K562 (cell line): ENCODE data around the gene CEP85L. TPM values are rescaled to one million over a fixed set of nuclear protein-coding genes. Genes with fewer than 3 reads are reported as not detected.

Experiments used
- ATAC-seq: fragments of 200-7000 bp; cut with Tn5 transposase; 3 replicates; pipeline ENCODE4 v1.9.1; 2020; ENCODE audit warnings: moderate library complexity
- BruUV-seq: library from RNA; stranded (reverse); fragments of 400-500 nt; replicated peaks from 2 replicates; lab custom pipeline; 2021; lab: Mats Ljungman, UMichigan
- CTCF ChIA-PET: fragments of 300-600 bp; formaldehyde crosslinking; extraction: SDS; loops from one replicate; lab custom pipeline; 2021; ENCODE audit warnings: low intra/inter-chr PET ratio; lab: Yijun Ruan, JAX
- POLR2A ChIA-PET: fragments of 300-600, 350-650 bp; sonication (Branson Sonifier 250); formaldehyde crosslinking; extraction: SDS; loops from one replicate; lab custom pipeline; 2021; ENCODE audit warnings: antibody characterized with exemption, inconsistent platforms; lab: Yijun Ruan, JAX
- DNase-seq, 4 experiments: peaks; one replicate each; pipeline versions ENCODE4 v3.0.0 to v3.0.0-alpha.2; 2011 to 2018; ENCODE audit warnings: low spot score in 3 of 4, mixed read lengths in 3 of 4; ENCODE audit errors: extremely low read depth in 1 of 4
- FAIRE-seq: peaks from 2 replicates; lab custom pipeline; 2011; peaks lifted over from hg19 to GRCh38; lab: Jason Lieb, UNC
- H2AFZ ChIP-seq: 2 replicates; pipeline ENCODE4 v1.6.0; 2011; ENCODE audit warnings: low read depth, low read length, control low read depth, inconsistent platforms
- H3K27ac ChIP-seq: fragments of 200-600 bp; 3 replicates; pipeline ENCODE4 v1.8.0; 2011; ENCODE audit warnings: low read depth, mild to moderate bottlenecking, control low read depth, inconsistent platforms, low read length, moderate library complexity, mixed read lengths; ENCODE audit errors: extremely low read depth
- H3K27me3 ChIP-seq, 2 experiments: fragments of 300-600 bp in 1 of 2; 2 replicates in 1 of 2; 3 replicates in 1 of 2; pipeline versions ENCODE4 v1.6.0 to v1.8.0; 2011; ENCODE audit warnings: inconsistent platforms in 2 of 2, low read length in 2 of 2, mild to moderate bottlenecking in 1 of 2, mixed read lengths in 1 of 2, moderate library complexity in 1 of 2; ENCODE audit not compliant: control insufficient read depth in 2 of 2, insufficient read depth in 2 of 2
- H3K36me3 ChIP-seq: fragments of 300-600 bp; 3 replicates; pipeline ENCODE4 v1.8.0; 2011; ENCODE audit warnings: mild to moderate bottlenecking, low read length, inconsistent platforms; ENCODE audit not compliant: control insufficient read depth, insufficient read depth
- H3K4me1 ChIP-seq, 2 experiments: fragments of 200-600 bp in 1 of 2; replicated peaks in 1 of 2; 2 replicates in 1 of 2; 3 replicates in 1 of 2; pipeline versions ENCODE4 v1.5.1 to v1.8.0; 2011; ENCODE audit warnings: inconsistent platforms in 2 of 2, low read length in 2 of 2, mild to moderate bottlenecking in 1 of 2, mixed read lengths in 1 of 2, moderate library complexity in 1 of 2; ENCODE audit not compliant: control insufficient read depth in 2 of 2, insufficient read depth in 2 of 2
- H3K4me2 ChIP-seq: 2 replicates; pipeline ENCODE4 v1.6.1; 2011; ENCODE audit warnings: low read length, control low read depth, inconsistent platforms, mixed read lengths; ENCODE audit not compliant: insufficient read depth
- H3K4me3 ChIP-seq: fragments of 200-600 bp; sonication (generic), shearing (Covaris generic); 2 replicates; pipeline ENCODE4 v1.5.1; 2016; ENCODE audit warnings: control low read depth, inconsistent platforms
- H3K79me2 ChIP-seq: fragments of 200-600 bp; 3 replicates; pipeline ENCODE4 v1.8.0; 2011; ENCODE audit warnings: low read length, inconsistent platforms; ENCODE audit not compliant: control insufficient read depth, insufficient read depth
- H3K9ac ChIP-seq, 2 experiments: 2 replicates each; pipeline versions ENCODE4 v1.6.0 to v1.6.1; 2011; ENCODE audit warnings: low read depth in 2 of 2, low read length in 2 of 2, control low read depth in 1 of 2, inconsistent platforms in 1 of 2, mild to moderate bottlenecking in 1 of 2, mixed read lengths in 1 of 2; ENCODE audit not compliant: insufficient read depth in 1 of 2
- H3K9me1 ChIP-seq: one replicate; pipeline ENCODE4 v1.6.0; 2011; ENCODE audit warnings: inconsistent platforms, mild to moderate bottlenecking, low read length, moderate library complexity; ENCODE audit not compliant: control insufficient read depth, insufficient read depth
- H3K9me3 ChIP-seq: replicated peaks from 2 replicates; pipeline ENCODE4 v1.5.1; 2011; ENCODE audit warnings: low read depth, low read length, inconsistent platforms; ENCODE audit not compliant: control insufficient read depth, insufficient read depth
- H4K20me1 ChIP-seq: replicated peaks from 2 replicates; pipeline ENCODE4 v1.6.1; 2011; ENCODE audit warnings: low read length, inconsistent platforms, mixed read lengths; ENCODE audit not compliant: control insufficient read depth, insufficient read depth
- MYC ChIP-seq, 2 experiments: fragments of 250-450 bp in 1 of 2; sonication (Bioruptor Pico) in 1 of 2; IDR thresholded peaks; 2 replicates each; pipeline versions ENCODE4 v1.5.1 to v1.6.1; 2012 to 2021; ENCODE audit warnings: low read depth in 2 of 2, borderline replicate concordance in 1 of 2, improper control_type of control experiment in 1 of 2, low read length in 1 of 2, mild to moderate bottlenecking in 1 of 2, moderate library complexity in 1 of 2
- RNF219 ChIP-seq: fragments of 250-450 bp; sonication (Bioruptor Pico); IDR thresholded peaks from 2 replicates; pipeline ENCODE4 v1.5.0; 2022; ENCODE audit warnings: mild to moderate bottlenecking
- SRF ChIP-seq, 2 experiments: fragments of 250-450, 450-650 bp in 1 of 2; sonication (Bioruptor Pico) in 1 of 2; sonication (generic) in 1 of 2; formaldehyde crosslinking; IDR thresholded peaks; 2 replicates each; pipeline versions ENCODE4 v1.5.0 to v1.5.1; 2020 to 2022; ENCODE audit warnings: mild to moderate bottlenecking in 1 of 2, missing genetic modification reagents in 1 of 2
- ZBTB17 ChIP-seq: fragments of 450-650 bp; formaldehyde crosslinking; IDR thresholded peaks from 2 replicates; pipeline ENCODE4 v1.4.0; 2020; ENCODE audit warnings: mild to moderate bottlenecking
- ZNF740 ChIP-seq, 3 experiments: fragments of 200-800 bp in 1 of 3; sonication (Bioruptor generic) in 1 of 3; sonication (generic) in 1 of 3; formaldehyde crosslinking in 1 of 3; IDR thresholded peaks; 2 replicates each; pipeline versions ENCODE4 v1.6.1 to v1.8.0; 2016 to 2022; ENCODE audit warnings: mild to moderate bottlenecking in 2 of 3, missing compliant biosample characterization in 2 of 3, missing genetic modification characterization in 2 of 3, missing genetic modification reagents in 1 of 3
- whole genome bisulfite sequencing: fragments of 100-300 bp; shearing (Covaris generic); methylation state at CpG from one replicate; pipeline ENCODE4 v1.1.6; 2016; ENCODE audit warnings: low coverage, mixed read lengths; ENCODE audit not compliant: insufficient coverage; ENCODE audit errors: missing lambda C conversion rate; 5-methylcytosine and 5-hydroxymethylcytosine counted together
- in situ Hi-C: fragments of 300-500 bp; cut with MboI; formaldehyde crosslinking; loops from 4 replicates; pipeline ENCODE4 v1.15.0; 2018; ENCODE audit warnings: inconsistent platforms, mixed read lengths
- intact Hi-C: fragments of 100-400 bp; cut with micrococcal nuclease; formaldehyde crosslinking; loops from 2 replicates; pipeline ENCODE4 v1.14.2; 2022
- polyA plus RNA-seq, 8 experiments: library from polyadenylated mRNA; depleted of rRNA in 4 of 8; stranded (reverse) in 5 of 8; unstranded in 3 of 8; fragments of >200 nt; fragmentation: Nextera tagmentation in 2 of 8; fragmentation: Illumina TruSeq in 1 of 8; extraction: Ambion mirVana in 2 of 8; extraction: Trizol in 1 of 8; gene quantifications; 2 replicates each; pipeline versions ENCODE4 v1.2.1 to v1.2.3, GENCODE V29; 2011 to 2014; ENCODE audit warnings: inconsistent platforms in 1 of 8, missing spikeins in 1 of 8
- total RNA-seq, 7 experiments: library from RNA; depleted of rRNA in 6 of 7; stranded (reverse); fragments of >200 nt in 6 of 7; fragmentation: Illumina TruSeq in 2 of 7; extraction: Trizol in 2 of 7; gene quantifications; 2 replicates each; pipeline versions ENCODE4 v1.2.1 to v1.2.3, GENCODE V29; 2011 to 2021; ENCODE audit warnings: low replicate concordance in 1 of 7

Gene CEP85L
- total and polyA plus RNA-seq, 9 of the 15 experiments (the other 6 are each of a cell fraction or from before 2014, with no cell fraction given) = 4.5 to 15.8 (median 8.3) TPM

DNA sequence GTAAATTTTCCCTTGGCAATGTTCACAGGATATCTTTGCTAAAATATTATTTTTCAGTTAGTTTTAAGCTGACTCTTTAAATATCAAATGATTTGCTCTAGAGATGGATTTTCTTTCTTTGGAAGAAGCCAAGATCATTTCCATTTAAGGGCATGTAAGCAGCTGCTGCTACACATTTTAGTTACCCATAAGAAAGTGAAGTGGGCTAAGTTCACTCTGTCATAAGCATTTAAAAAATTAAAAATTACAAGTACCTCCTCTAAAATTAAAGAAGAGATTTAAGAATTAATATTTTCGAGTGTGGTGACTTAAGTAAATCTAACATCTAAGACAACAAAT lies 104.5 kb downstream of the CEP85L start:
- DNase-seq = no peak
- Histone ChIP-seq H3K9me3 (no peaks in the 10 kb centered on the region), H2AFZ (no peak overlapping the region), H4K20me1 (no peaks in the 10 kb centered on the region), H3K79me2 (no peaks in the 10 kb centered on the region), H3K4me3 (no peak overlapping the region), H3K36me3 (no peaks in the 10 kb centered on the region), H3K27me3 (no peaks in the 10 kb centered on the region), H3K4me1 (no peaks in the 10 kb centered on the region), H3K27ac (no peak overlapping the region), H3K4me2 (no peak overlapping the region), H3K9ac (no peak overlapping the region), H3K9me1 (no peaks in the 10 kb centered on the region)
- in situ Hi-C loops = no loop called here
- intact Hi-C loops = no loop called here
- ATAC-seq = no peak
- BruUV-seq = no TSS peak
- no peak for FAIRE-seq
- 22% methylated on average over 1 of the region's 1 CpG for WGBS
- POLR2A ChIA-PET = interaction anchor here (1.4 kb wide), 1 partner anchor 21 kb away, joined by 3 read pairs; no protein-coding TSS in a partner anchor
- CTCF ChIA-PET = no interaction called here
- TF ChIP-seq RNF219 (CRISPR knock-in tag) (no peak), SRF (CRISPR knock-in tag; IDR thresholded peaks at IDR 0.05) (peak in 1 of 2 experiments; percentile 29; a peak in 1 of 4 replicates), MYC (IDR thresholded peaks at IDR 0.05; ENCODE audit: low read depth, low read length) (no peak), MYC (CRISPR knock-in tag; IDR thresholded peaks at IDR 0.05; ENCODE audit: borderline replicate concordance, low read depth) (no peak), ZBTB17 (no peak), ZNF740 (CRISPR knock-in tag; IDR thresholded peaks at IDR 0.05) (no peak), ZNF740 (tag; IDR thresholded peaks at IDR 0.05) (no peak)
